BLaER1 (cell line): ENCODE results near the gene ALOX5.
A peak's percentile ranks its signal among the peaks of the same experiment; 100 is the strongest.
"Not testable (repeated sequence)": the region's sequence is repeated elsewhere in the genome, so short reads cannot be mapped to it uniquely, and the experiment has no call there.

ENCODE experiments used
- H3K27ac ChIP-seq: shearing (Covaris generic); formaldehyde crosslinking; 2 replicates; pipeline ENCODE4 v1.8.1; 2022
- H3K27me3 ChIP-seq: shearing (Covaris generic); formaldehyde crosslinking; 2 replicates; pipeline ENCODE4 v1.8.1; 2022
- H3K36me3 ChIP-seq: shearing (Covaris generic); formaldehyde crosslinking; 2 replicates; pipeline ENCODE4 v1.8.1; 2022
- H3K4me1 ChIP-seq: shearing (Covaris generic); formaldehyde crosslinking; 2 replicates; pipeline ENCODE4 v1.8.1; 2022
- H3K4me2 ChIP-seq: shearing (Covaris generic); formaldehyde crosslinking; 2 replicates; pipeline ENCODE4 v1.8.1; 2022
- H3K4me3 ChIP-seq: shearing (Covaris generic); formaldehyde crosslinking; 2 replicates; pipeline ENCODE4 v1.8.1; 2022
- H3K9ac ChIP-seq: shearing (Covaris generic); formaldehyde crosslinking; 2 replicates; pipeline ENCODE4 v1.8.1; 2022
- H3K9me3 ChIP-seq: shearing (Covaris generic); formaldehyde crosslinking; 2 replicates; pipeline ENCODE4 v1.8.1; 2022
- H4K20me1 ChIP-seq: shearing (Covaris generic); formaldehyde crosslinking; 2 replicates; pipeline ENCODE4 v1.8.1; 2022
- Cebpa-rat ChIP-seq: shearing (Covaris generic); IDR thresholded peaks from 2 replicates; pipeline ENCODE4 v1.8.1; 2022

ALOX5 gene

DNA sequence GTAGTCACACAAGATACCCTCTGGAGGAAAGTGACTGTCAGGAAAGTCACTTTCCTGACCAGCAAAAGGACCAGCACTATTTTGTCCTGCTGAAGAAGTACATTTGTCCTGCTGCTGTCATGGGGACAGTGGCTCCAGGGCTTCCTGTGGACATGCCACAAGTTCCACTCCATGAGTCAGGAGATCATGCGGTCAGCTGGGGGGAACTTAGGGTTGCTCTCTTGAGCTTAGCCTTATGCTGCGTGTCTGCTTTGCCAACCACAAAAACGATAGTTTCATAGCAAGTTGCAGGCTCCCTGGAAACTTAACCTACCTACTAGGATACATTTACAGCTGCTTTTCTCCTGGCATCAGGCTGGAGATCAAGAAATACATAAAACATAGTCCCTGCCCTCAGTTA lies 19.8 kb upstream of the ALOX5 start:
- Histone ChIP-seq H3K27ac (no peak overlapping the region), H4K20me1 (no peaks in the 10 kb centered on the region), H3K4me2 (no peak overlapping the region), H3K27me3 (no peaks in the 10 kb centered on the region), H3K9me3 (peaks cover 1% of the 10 kb centered on the region), H3K36me3 (0 out of 2 replicates have a peak, but pooled peaks cover 4% of the 10 kb centered on the region), H3K4me1 (no peaks in the 10 kb centered on the region), H3K9ac (no peak overlapping the region), H3K4me3 (no peak overlapping the region)
- no peak for TF ChIP-seq Cebpa-rat

DNA sequence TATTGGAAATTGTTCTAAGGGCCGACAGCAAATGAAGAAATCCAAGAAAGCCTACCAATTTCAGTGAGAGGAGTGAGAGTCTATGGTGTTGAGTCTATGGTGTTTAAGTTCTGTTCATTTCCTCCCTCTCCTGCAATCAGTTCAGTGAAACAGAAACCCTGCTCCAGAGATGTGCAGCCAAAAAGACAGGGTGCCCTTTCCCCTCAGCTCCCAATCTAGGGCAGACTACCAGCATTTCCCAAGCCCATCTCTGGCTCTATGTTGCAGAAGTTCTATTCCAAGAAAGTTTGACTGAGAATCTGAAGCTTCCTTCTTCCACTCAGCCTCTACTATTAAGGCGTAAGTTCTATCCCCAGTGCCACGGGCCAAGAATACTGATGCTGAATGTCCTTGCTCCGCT lies 18.5 kb upstream of the ALOX5 start:
- H3K9ac ChIP-seq, result no peak overlapping the region
- no peaks in the 10 kb centered on the region; the same call in 1 of the 2 replicates for H3K9me3 ChIP-seq
- no peak overlapping the region for H3K4me2 ChIP-seq
- H4K20me1 ChIP-seq, result no peaks in the 10 kb centered on the region
- no peaks in the 10 kb centered on the region for H3K27me3 ChIP-seq
- H3K4me1 ChIP-seq, result no peaks in the 10 kb centered on the region
- no peak for TF ChIP-seq Cebpa-rat
- no peak overlapping the region for H3K27ac ChIP-seq
- no peak overlapping the region for H3K4me3 ChIP-seq
- 0 out of 2 replicates have a peak, but pooled peaks cover 4% of the 10 kb centered on the region for H3K36me3 ChIP-seq

DNA sequence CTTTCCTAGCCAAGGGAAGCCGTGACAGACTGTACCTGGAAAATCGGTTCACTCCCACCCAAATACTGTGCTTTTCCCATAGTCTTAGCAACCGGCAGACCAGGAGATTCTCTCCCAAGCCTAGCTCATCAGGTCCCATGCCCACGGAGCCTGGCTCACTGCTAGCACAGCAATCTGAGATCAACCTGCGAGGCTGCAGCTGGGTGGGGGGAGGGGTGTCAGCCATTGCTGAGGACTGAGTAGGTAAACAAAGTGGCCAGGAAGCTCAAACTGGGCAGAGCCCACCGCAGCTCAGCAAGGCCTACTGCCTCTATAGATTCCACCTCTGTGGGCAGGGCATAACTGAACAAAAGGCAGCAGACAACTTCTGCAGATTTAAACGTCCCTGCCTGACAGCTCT lies 15.1 kb upstream of the ALOX5 start:
- not testable (repeated sequence) for H3K4me2 ChIP-seq, H3K9ac ChIP-seq, H3K27me3 ChIP-seq, H4K20me1 ChIP-seq, H3K4me3 ChIP-seq, H3K36me3 ChIP-seq, H3K27ac ChIP-seq, H3K9me3 ChIP-seq, H3K4me1 ChIP-seq

DNA sequence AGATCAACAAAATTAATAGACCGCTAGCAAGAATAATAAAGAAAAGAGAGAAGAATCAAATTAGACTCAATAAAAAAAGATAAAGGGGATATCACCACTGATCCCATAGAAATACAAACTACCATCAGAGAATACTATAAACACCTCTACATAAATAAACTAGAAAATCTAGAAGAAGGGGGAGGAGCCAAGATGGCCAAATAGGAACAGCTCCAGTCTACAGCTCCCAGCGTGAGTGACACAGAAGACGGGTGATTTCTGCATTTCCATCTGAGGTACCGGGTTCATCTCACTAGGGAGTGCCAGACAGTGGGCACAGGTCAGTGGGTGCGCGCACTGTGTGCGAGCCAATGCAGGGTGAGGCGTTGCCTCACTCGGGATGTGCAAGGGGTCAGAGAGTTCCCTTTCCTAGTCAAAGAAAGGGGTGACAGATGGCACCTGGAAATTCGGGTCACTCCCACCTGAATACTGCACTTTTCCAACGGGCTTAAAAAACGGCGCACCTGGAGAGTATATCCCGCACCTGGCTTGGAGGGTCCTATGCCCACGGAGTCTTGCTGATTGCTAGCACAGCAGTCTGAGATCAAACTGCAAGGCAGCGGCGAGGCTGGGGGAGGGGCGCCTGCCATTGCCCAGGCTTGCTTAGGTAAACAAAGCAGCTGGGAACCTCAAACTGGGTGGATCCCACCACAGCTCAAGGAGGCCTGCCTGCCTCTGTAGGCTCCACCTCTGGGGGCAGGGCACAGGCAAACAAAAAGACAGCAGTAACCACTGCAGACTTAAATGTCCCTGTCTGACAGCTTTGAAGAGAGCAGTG lies 11.8 kb upstream of the ALOX5 start:
- not testable (repeated sequence) for H3K9ac ChIP-seq, H4K20me1 ChIP-seq, H3K27me3 ChIP-seq, H3K9me3 ChIP-seq, H3K36me3 ChIP-seq, H3K4me2 ChIP-seq, H3K4me1 ChIP-seq, H3K27ac ChIP-seq, H3K4me3 ChIP-seq

DNA sequence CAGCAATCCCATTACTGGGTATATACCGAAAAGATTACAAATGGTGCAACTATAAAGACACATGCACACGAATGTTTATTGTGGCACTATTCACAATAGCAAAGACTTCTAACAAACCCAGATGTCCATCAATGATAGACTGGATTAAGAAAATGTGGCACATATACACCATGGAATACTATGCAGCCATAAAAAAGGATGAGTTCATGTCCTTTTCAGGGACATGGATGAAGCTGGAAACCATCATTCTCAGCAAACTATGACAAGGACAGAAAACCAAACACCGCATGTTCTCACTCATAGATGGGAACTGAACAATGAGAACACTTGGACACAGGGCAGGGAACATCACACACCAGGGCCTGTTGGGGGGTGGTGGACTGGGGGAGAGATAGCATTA lies 6.4 kb upstream of the ALOX5 start:
- not testable (repeated sequence) for H3K9me3 ChIP-seq, H3K36me3 ChIP-seq, H3K27me3 ChIP-seq, H3K4me2 ChIP-seq, H3K27ac ChIP-seq, H3K4me3 ChIP-seq, H3K9ac ChIP-seq, H4K20me1 ChIP-seq
- H3K4me1 ChIP-seq, result peaks cover 40% of the 10 kb centered on the region

DNA sequence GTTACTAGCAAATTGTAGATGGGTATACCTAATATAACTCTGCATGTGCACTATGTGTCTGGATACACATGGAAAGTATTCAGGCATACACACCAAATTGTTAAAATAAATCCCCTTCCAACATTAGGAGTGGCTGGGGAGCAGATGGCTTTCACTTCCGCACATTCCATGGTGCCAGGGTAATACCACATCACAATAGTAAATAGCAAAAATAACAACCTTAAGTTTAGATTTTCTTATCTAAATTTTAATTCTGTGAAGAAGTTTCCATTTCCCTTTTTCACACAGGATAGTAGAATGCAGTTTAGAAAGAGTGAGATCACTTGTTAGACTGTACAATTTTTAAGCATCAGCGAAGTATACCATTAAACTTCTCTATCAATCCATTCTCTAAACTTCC lies 5.8 kb upstream of the ALOX5 start:
- no peaks in the 10 kb centered on the region for H3K36me3 ChIP-seq
- peaks cover 45% of the 10 kb centered on the region for H3K4me1 ChIP-seq
- no peak overlapping the region for H3K9ac ChIP-seq
- no peak for TF ChIP-seq Cebpa-rat
- H3K9me3 ChIP-seq, result 0 out of 2 replicates have a peak, but pooled peaks cover 4% of the 10 kb centered on the region
- no peak overlapping the region; the same call in 1 of the 2 replicates for H3K27ac ChIP-seq
- H4K20me1 ChIP-seq, result no peaks in the 10 kb centered on the region
- 0 out of 2 replicates have a peak overlapping the region, but pooled peaks have one; percentile 10 for H3K4me2 ChIP-seq
- H3K4me3 ChIP-seq, result no peak overlapping the region
- H3K27me3 ChIP-seq, result no peaks in the 10 kb centered on the region; the same call in 1 of the 2 replicates

DNA sequence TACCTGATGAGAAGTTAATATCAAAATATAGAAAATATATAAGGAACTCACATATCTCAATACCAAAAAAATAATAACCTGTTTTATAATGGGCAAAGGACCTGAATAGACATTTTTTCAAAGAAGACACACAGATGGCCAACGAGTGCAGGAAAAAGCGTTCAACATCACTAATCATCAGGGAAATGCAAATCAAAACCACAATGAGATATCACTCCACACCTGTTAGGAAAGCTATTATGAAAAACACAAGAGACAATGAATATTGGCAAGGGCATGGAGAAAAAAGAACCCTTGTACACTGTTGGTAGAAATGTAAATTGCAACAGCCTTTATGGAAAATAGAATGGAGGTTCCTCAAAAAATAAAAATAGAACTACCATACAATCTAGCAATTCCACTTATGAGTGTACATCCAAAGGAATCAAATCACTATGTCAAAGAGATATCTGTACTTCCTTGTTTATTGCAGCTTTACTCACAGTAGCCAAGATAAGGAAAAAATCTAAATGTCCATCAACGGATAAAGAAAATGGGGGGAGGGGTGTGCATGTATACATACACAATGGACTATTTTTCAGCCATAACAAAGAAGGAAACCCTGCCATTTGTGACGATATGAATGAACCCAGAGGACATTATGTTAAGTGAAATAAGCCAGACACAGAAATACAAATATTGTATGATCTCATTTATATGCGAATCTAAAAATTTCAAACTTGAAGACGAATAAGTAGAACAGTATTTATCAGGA lies 3.6 kb upstream of the ALOX5 start:
- no peak overlapping the region for H3K4me3 ChIP-seq
- TF ChIP-seq Cebpa-rat, result no peak
- H3K27me3 ChIP-seq, result no peaks in the 10 kb centered on the region; the same call in 1 of the 2 replicates
- no peaks in the 10 kb centered on the region for H3K36me3 ChIP-seq
- 0 out of 2 replicates have a peak, but pooled peaks cover 4% of the 10 kb centered on the region for H3K9me3 ChIP-seq
- no peaks in the 10 kb centered on the region for H4K20me1 ChIP-seq
- peak overlapping the region; percentile 73 for H3K4me2 ChIP-seq
- peak overlapping the region; percentile 56 for H3K9ac ChIP-seq
- H3K4me1 ChIP-seq, result peaks cover 64% of the 10 kb centered on the region
- H3K27ac ChIP-seq, result peak overlapping the region; percentile 75

DNA sequence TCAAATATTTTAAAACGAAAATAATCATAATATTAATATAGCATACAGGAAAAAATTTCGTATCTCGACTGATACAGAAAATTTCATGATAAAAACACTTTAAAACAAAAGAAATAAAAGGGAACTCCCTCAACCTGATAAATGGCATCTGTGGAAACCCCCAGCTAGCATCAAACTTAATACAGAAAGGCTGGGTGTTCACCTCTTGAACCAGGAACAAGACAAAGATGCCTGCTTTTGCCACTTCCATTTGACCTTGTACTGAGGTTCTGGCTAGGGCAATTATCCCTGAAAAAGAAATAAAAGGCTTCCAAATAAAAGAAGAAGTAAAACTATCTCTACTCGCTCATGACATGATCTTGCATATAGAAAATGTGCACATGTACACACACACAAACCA lies 2.5 kb upstream of the ALOX5 start:
- Histone ChIP-seq H3K4me1 (peaks cover 74% of the 10 kb centered on the region), H3K9ac (no peak overlapping the region), H3K27me3 (no peaks in the 10 kb centered on the region; the same call in 1 of the 2 replicates), H4K20me1 (no peaks in the 10 kb centered on the region), H3K27ac (peak overlapping the region; percentile 75; the same call in 1 of the 2 replicates), H3K4me2 (peak overlapping the region; percentile 73), H3K9me3 (0 out of 2 replicates have a peak, but pooled peaks cover 4% of the 10 kb centered on the region), H3K36me3 (no peaks in the 10 kb centered on the region), H3K4me3 (no peak overlapping the region)
- TF ChIP-seq Cebpa-rat, result no peak

DNA sequence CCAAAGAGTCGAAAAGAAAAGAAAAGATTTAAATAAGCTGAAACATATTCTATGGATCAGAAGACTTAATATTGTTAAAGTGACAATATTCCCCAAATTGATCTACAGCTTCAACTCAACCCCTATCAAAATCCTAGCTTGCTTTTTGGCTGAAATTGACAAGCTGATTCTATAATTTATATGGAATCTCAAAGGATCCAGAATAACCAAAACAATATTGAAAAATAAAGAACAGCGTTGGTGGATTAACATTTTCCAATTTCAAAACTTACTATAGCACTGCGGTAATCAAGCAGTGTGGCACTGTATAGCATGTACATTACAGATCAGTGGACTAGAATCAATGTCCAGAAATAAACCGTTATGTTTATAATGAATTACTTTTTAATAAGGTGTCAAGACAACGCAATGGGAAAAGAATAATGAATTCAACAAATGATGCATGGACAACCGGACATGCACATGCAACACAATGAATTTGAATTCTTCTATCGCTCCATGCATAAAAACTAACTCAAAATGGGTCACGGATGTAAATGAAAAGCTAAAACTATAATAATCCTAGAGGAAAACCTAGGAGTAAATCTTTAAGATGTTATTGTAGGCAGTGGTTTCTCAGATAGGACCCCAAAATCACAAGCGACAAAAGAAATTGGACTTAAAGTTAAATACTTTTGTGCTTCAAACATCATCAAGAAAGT lies 1.6 kb upstream of the ALOX5 start:
- Histone ChIP-seq H3K4me2 (peak overlapping the region; percentile 95), H3K36me3 (no peaks in the 10 kb centered on the region), H3K4me3 (peak overlapping the region; percentile 75; the same call in 1 of the 2 replicates), H3K27ac (no peak overlapping the region), H3K9me3 (0 out of 2 replicates have a peak, but pooled peaks cover 3% of the 10 kb centered on the region), H3K9ac (peak overlapping the region; percentile 83; the same call in 1 of the 2 replicates), H4K20me1 (no peaks in the 10 kb centered on the region), H3K27me3 (no peaks in the 10 kb centered on the region; the same call in 1 of the 2 replicates), H3K4me1 (peaks cover 82% of the 10 kb centered on the region)
- no peak for TF ChIP-seq Cebpa-rat
